ENCODE data around the gene GART.

DNA sequence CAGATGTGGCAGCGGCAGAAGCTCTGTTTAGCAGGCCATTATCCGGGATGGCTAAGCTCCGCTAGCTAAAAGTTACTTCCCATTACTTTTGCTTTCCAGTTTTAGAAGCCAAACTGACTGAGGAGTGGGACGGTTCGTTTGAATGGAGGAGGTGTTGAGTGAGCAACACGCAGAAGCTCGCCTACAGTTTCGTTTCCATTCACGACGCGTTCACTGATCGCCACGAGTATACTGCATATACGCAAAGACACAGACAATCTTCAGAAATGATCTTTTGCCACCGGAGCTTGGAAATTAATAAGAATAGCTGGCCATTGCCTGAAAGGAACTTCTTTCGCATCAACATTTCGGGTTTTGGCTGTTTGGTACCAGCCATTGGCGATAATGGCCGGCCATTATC is 15.5 kb upstream of the GART start:
- TF ChIP-seq POLR2A (IDR thresholded peaks at IDR 0.05): no peak
- TF ChIP-seq, protein P1, sequence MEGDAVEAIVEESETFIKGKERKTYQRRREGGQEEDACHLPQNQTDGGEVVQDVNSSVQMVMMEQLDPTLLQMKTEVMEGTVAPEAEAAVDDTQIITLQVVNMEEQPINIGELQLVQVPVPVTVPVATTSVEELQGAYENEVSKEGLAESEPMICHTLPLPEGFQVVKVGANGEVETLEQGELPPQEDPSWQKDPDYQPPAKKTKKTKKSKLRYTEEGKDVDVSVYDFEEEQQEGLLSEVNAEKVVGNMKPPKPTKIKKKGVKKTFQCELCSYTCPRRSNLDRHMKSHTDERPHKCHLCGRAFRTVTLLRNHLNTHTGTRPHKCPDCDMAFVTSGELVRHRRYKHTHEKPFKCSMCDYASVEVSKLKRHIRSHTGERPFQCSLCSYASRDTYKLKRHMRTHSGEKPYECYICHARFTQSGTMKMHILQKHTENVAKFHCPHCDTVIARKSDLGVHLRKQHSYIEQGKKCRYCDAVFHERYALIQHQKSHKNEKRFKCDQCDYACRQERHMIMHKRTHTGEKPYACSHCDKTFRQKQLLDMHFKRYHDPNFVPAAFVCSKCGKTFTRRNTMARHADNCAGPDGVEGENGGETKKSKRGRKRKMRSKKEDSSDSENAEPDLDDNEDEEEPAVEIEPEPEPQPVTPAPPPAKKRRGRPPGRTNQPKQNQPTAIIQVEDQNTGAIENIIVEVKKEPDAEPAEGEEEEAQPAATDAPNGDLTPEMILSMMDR (IDR thresholded peaks at IDR 0.05): no peak
